NCI-H1417 (cell line): ENCODE results near the gene TUSC2.

Experiments
- DNase-seq, 3 experiments: peaks; one replicate each; lab custom pipeline; 2025; lab: John Stamatoyannopoulos, UW

Gene TUSC2

DNA sequence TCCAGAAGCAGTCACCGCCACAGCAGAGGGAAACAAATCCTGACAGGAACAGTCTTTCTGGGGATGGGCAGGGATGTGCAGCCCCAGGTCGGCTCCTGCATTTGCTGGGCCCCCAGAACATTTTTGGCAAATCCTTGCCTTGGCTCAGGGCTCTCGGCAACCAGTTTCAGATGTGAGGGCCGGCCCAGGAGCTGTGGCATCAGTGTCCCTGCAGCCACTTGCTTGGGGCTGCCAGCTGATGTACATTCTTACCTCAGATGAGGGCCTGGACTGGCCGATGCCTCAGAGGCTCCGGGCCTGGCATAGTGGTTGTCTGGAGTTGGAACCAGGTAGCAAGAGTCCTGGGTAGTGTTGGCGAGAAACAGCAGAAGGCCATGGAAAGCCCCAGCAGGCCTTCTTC lies 26.8 kb upstream of the TUSC2 start:
- DNase-seq: no peak

DNA sequence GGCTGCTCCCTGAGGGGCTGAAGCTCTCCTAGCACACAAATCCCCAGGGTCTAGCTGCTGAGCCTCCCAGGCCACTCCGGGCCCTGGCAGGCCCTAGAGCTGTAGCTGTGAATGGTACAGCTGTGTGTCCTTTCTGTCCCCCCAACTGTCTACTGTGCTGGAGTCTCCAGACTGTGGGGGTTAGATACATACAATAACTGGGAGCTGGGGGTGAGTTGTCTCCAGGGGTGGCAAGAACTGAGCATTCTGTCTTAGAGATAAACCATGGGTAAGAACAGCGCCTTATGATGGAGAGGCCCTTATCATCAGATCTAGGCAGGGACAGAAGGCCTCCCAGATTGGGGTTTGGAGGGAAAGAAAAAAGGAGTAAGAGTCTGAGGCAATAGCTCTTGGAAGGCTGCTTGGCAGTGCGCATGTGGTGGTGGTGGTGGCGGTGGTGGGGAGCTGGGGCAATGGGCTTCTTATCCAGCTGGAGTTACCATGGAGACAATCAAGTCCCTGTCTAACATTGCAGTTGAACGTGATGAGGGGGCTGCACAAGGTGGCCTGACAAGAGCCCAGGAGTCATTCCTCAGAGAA lies 26.3 kb upstream of the TUSC2 start:
- no peak for DNase-seq

- DNase-seq: no peak
Measured at GRCh38 chr3:50353245-50354004, 25.4 kb upstream of the TUSC2 start.

DNA sequence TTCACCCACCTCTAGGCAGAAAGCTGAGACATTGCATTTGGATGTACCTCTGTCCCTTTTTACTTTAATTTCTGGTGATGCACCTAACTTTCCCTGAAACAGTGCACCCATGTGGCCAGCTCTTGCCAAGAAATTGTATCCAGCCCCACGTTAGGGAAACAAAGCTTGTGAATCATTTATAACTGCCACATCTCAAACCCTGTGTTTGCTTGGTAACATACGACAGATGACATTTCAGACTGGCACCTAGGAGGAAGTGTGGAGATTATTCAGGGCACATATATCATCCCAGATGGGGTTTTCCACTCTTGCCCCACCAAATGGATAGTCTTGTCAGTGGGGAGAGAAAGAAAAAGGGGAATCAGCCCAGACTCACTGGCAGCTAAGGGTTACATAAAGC lies 24.8 kb upstream of the TUSC2 start:
- peak in 1 of 3 experiments; percentile 3 for DNase-seq

GRCh38 chr3:50351323-50351697 lies 23.3 kb upstream of the TUSC2 start:
- no peak for DNase-seq

DNA sequence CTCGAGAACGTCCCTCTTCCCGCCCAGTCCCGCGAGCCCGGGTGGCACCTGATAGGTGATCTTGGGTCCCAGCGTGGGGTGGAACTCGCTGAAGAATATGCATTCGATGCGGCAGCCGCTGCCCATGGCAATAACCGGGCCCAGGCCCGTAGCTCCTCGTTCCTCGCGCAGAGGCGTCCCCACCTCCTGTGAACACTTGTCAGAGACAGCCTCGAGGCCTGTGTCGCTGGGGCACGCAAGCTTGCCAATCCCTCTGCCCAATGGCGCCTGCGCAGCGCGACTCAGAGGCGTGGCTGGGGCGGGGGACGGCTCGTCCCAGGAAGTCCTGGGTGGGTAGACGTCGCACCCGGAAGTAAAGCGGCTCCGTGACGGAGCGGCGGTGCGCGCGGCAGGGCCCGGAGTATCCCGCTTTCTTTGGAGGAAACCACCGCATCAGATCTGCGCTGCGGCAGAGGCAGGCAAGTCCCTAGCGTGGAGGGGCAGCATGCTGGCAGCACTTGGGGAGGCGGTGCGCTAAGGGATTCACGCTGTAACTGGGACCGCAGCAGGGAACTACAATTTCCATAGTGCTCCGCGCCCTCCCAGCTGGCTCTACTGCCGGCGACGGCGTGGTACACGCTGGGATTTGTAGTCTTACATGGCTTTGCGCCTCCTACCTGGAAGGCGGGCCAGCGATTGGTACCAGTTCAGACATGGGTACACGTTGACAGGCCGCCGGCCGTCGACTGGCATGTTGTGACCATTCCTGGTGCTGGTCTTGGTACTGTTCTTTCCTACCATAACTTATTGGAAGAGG lies 22.7 kb upstream of the TUSC2 start, which contains the start of the genes CYB561D2 and NPRL2:
CYB561D2 (plus strand) TSS at position 336 of the 796 bp plus-strand sequence. CDS start 572 bp downstream, outside the sequence.
NPRL2 (minus strand) TSS at position 249 of the 796 bp plus-strand sequence; CDS start at position 126, 123 bp downstream.
- DNase-seq: peak; percentile 90 to 94 (median 92)

- DNase-seq: no peak
Measured at GRCh38 chr3:50350213-50350526, 22.1 kb upstream of the TUSC2 start.

GRCh38 chr3:50347187-50347813 lies 19.3 kb upstream of the TUSC2 start:
- DNase-seq: peak; percentile 48 to 85 (median 51)

GRCh38 chr3:50345586-50346234 lies 17.7 kb upstream of the TUSC2 start, which contains the start of gene ZMYND10:
Gene ZMYND10, minus strand, starts transcription at chr3:50345732. Its CDS starts 153 bp downstream, at chr3:50345579.
- peak; percentile 47 to 62 (median 55) for DNase-seq

GRCh38 chr3:50345008-50345407 lies 17.0 kb upstream of the TUSC2 start:
- no peak for DNase-seq

GRCh38 chr3:50342813-50343633 lies 15.0 kb upstream of the TUSC2 start:
- no peak for DNase-seq

GRCh38 chr3:50341996-50342650 lies 14.1 kb upstream of the TUSC2 start:
- DNase-seq: no peak

GRCh38 chr3:50341537-50341936 lies 13.5 kb upstream of the TUSC2 start:
- no peak for DNase-seq

DNA sequence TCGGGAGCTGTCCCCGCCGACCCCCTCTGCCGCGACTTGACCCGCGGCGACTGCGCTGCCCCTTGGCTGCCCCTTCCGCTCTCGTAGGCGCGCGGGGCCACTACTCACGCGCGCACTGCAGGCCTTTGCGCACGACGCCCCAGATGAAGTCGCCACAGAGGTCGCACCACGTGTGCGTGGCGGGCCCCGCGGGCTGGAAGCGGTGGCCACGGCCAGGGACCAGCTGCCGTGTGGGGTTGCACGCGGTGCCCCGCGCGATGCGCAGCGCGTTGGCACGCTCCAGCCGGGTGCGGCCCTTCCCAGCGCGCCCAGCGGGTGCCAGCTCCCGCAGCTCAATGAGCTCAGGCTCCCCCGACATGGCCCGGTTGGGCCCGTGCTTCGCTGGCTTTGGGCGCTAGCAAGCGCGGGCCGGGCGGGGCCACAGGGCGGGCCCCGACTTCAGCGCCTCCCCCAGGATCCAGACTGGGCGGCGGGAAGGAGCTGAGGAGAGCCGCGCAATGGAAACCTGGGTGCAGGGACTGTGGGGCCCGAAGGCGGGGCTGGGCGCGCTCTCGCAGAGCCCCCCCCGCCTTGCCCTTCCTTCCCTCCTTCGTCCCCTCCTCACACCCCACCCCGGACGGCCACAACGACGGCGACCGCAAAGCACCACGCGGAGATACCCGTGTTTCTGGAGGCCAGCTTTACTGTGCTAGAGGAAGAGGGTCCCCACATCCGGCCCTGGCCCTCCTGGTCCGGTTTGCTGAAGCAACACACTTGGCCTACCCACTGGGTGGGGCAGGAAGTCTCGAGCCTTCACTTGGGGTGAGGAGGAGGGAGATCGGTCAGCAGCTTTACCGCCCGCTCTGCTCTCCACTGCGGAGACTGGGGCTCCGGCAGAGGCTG lies 12.7 kb upstream of the TUSC2 start, which contains the start of gene RASSF1:
RASSF1 (minus strand) TSS at position 389 of the 882 bp plus-strand sequence; CDS start at position 358, 31 bp downstream.
- DNase-seq: no peak

GRCh38 chr3:50340147-50340447 lies 12.1 kb upstream of the TUSC2 start:
- no peak for DNase-seq

GRCh38 chr3:50339485-50340146 lies 11.6 kb upstream of the TUSC2 start:
- no peak for DNase-seq

GRCh38 chr3:50338965-50339364 lies 10.9 kb upstream of the TUSC2 start:
- no peak for DNase-seq

- DNase-seq: peak; percentile 93 to 98 (median 95)
Measured at GRCh38 chr3:50337175-50337861, 9.3 kb upstream of the TUSC2 start.
